Endothelial cell of umbilical vein (primary cell): Measurements from ENCODE around the gene HDHD3. TPM values are rescaled to one million over a fixed set of nuclear protein-coding genes. Genes with fewer than 3 reads are reported as not detected.

Source experiments
- BruUV-seq: library from RNA; stranded (reverse); fragments of 400-500 nt; replicated peaks from 2 replicates; lab custom pipeline; 2021; lab: Mats Ljungman, UMichigan
- CTCF ChIA-PET: fragments of 300-600, 350-600 bp; sonication (Branson Sonifier 250); formaldehyde crosslinking; loops from one replicate; lab custom pipeline; 2021; ENCODE audit warnings: antibody characterized with exemption, inconsistent platforms; lab: Charles Lee
- POLR2A ChIA-PET: fragments of 300-600, 350-600 bp; sonication (Branson Sonifier 250); formaldehyde crosslinking; loops from one replicate; lab custom pipeline; 2021; ENCODE audit warnings: antibody characterized with exemption, inconsistent platforms; lab: Charles Lee
- DNase-seq: peaks from one replicate; pipeline ENCODE4 v3.0.0-alpha.2; 2011; ENCODE audit warnings: low read depth, low spot score
- FAIRE-seq: peaks from 2 replicates; lab custom pipeline; 2011; peaks lifted over from hg19 to GRCh38; lab: Jason Lieb, UNC
- H2AFZ ChIP-seq: 2 replicates; pipeline ENCODE4 v1.6.0; 2012; ENCODE audit warnings: low read depth, low read length, control low read depth, inconsistent platforms
- H3K27ac ChIP-seq: 2 replicates; pipeline ENCODE4 v1.5.1; 2011; ENCODE audit warnings: low read depth, mild to moderate bottlenecking, control low read depth, low read length, moderate library complexity; ENCODE audit not compliant: insufficient read depth
- H3K27me3 ChIP-seq, 2 experiments: 2 replicates each; pipeline versions ENCODE4 v1.6.0 to v1.6.1; 2011; ENCODE audit warnings: low read length in 2 of 2, mixed read lengths in 1 of 2; ENCODE audit not compliant: control insufficient read depth in 2 of 2, insufficient read depth in 2 of 2
- H3K36me3 ChIP-seq, 2 experiments: 2 replicates in 1 of 2; 3 replicates in 1 of 2; pipeline ENCODE4 v1.5.1; 2011; ENCODE audit warnings: low read length in 2 of 2, mild to moderate bottlenecking in 1 of 2, moderate library complexity in 1 of 2; ENCODE audit not compliant: control insufficient read depth in 2 of 2, insufficient read depth in 2 of 2; ENCODE audit errors: extremely low read depth in 1 of 2
- H3K4me1 ChIP-seq: 3 replicates; pipeline ENCODE4 v1.5.1; 2011; ENCODE audit warnings: mild to moderate bottlenecking, low read length; ENCODE audit not compliant: control insufficient read depth, insufficient read depth; ENCODE audit errors: extremely low read depth
- H3K4me2 ChIP-seq: 2 replicates; pipeline ENCODE4 v1.6.1; 2011; ENCODE audit warnings: low read length, control low read depth, mixed read lengths; ENCODE audit not compliant: insufficient read depth
- H3K4me3 ChIP-seq, 3 experiments: fragments of 200-600 bp in 1 of 3; sonication (generic), shearing (Covaris generic) in 1 of 3; replicated peaks in 1 of 3; 2 replicates each; pipeline ENCODE4 v1.5.1; 2011 to 2016; ENCODE audit warnings: control low read depth in 3 of 3, low read length in 3 of 3, mild to moderate bottlenecking in 2 of 3, inconsistent platforms in 1 of 3, low read depth in 1 of 3, moderate library complexity in 1 of 3; ENCODE audit not compliant: insufficient read depth in 1 of 3
- H3K79me2 ChIP-seq: 2 replicates; pipeline ENCODE4 v1.6.0; 2012; ENCODE audit warnings: low read length, inconsistent platforms; ENCODE audit not compliant: control insufficient read depth, insufficient read depth
- H3K9ac ChIP-seq: replicated peaks from 2 replicates; pipeline ENCODE3; 2011; ENCODE audit warnings: low read length, control low read depth; ENCODE audit not compliant: insufficient read depth; ENCODE audit errors: extremely low read depth
- H3K9me1 ChIP-seq: replicated peaks from 3 replicates; pipeline ENCODE4 v1.6.0; 2011; ENCODE audit warnings: mild to moderate bottlenecking, low read length; ENCODE audit not compliant: control insufficient read depth, insufficient read depth; ENCODE audit errors: extremely low read depth
- H3K9me3 ChIP-seq: replicated peaks from 2 replicates; pipeline ENCODE4 v1.5.1; 2012; ENCODE audit warnings: low read length, inconsistent platforms; ENCODE audit not compliant: control insufficient read depth, insufficient read depth
- H4K20me1 ChIP-seq: replicated peaks from 2 replicates; pipeline ENCODE3; 2011; ENCODE audit warnings: mild to moderate bottlenecking, low read length; ENCODE audit not compliant: control insufficient read depth, insufficient read depth; ENCODE audit errors: extremely low read depth
- EZH2 ChIP-seq: IDR thresholded peaks from 2 replicates; pipeline ENCODE4 v1.6.1; 2012; ENCODE audit warnings: borderline replicate concordance, low read depth, mild to moderate bottlenecking, moderate library complexity, low read length, inconsistent platforms; ENCODE audit not compliant: severe bottlenecking
- FOS ChIP-seq: IDR thresholded peaks from 2 replicates; pipeline ENCODE4 v1.6.1; 2011; ENCODE audit warnings: mild to moderate bottlenecking, low read length, moderate library complexity, borderline replicate concordance; ENCODE audit not compliant: insufficient read depth
- GATA2 ChIP-seq: IDR thresholded peaks from 2 replicates; pipeline ENCODE4 v1.7.0; 2011; ENCODE audit warnings: low read depth, mild to moderate bottlenecking, moderate library complexity, mixed read lengths, low read length; ENCODE audit not compliant: insufficient read length, insufficient read depth
- JUN ChIP-seq: IDR thresholded peaks from 2 replicates; pipeline ENCODE4 v1.6.1; 2011; ENCODE audit warnings: borderline replicate concordance, low read depth; ENCODE audit not compliant: insufficient read length, insufficient read depth
- MYC ChIP-seq: IDR thresholded peaks from one replicate; pipeline ENCODE4 v1.6.1; 2011; ENCODE audit warnings: mild to moderate bottlenecking, low read depth, low read length
- POLR2A ChIP-seq: IDR thresholded peaks from 2 replicates; pipeline ENCODE4 v1.6.1; 2012; ENCODE audit warnings: low read depth, mild to moderate bottlenecking, control low read depth, low read length
- POLR2AphosphoS5 ChIP-seq: IDR thresholded peaks from 2 replicates; pipeline ENCODE4 v1.6.1; 2012; ENCODE audit warnings: low read depth, mild to moderate bottlenecking, control low read depth, low read length, moderate library complexity; ENCODE audit not compliant: insufficient read depth
- dilution Hi-C: fragments of 300-500 bp; cut with MboI; formaldehyde crosslinking; loops from one replicate; pipeline ENCODE4 v1.15.0; 2019; ENCODE audit warnings: low sequenced_read_pairs; ENCODE audit not compliant: extremely low pct_ligation_motif_present
- intact Hi-C: fragments of 100-400 bp; cut with micrococcal nuclease; formaldehyde crosslinking; loops from one replicate; pipeline ENCODE4 v1.10.0; 2022
- polyA plus RNA-seq, 4 experiments: library from polyadenylated mRNA; depleted of rRNA in 3 of 4; stranded (reverse) in 3 of 4; unstranded in 1 of 4; fragments of >200 nt; gene quantifications; 2 replicates each; pipeline versions ENCODE4 v1.2.1 to v1.2.3, GENCODE V29; 2011 to 2012; ENCODE audit warnings: missing spikeins in 1 of 4
- total RNA-seq: library from RNA; stranded (reverse); gene quantifications from 2 replicates; pipeline ENCODE4 v1.2.3, GENCODE V29; 2021
- TF ChIP-seq, protein P1 (sequence below): IDR thresholded peaks from 2 replicates; pipeline ENCODE4 v1.6.1; 2011; ENCODE audit not compliant: insufficient read depth, insufficient read length
- TF ChIP-seq, protein P2 (sequence below), 2 donors: IDR thresholded peaks; 1 replicate in 1 of 2; 2 replicates in 1 of 2; pipeline ENCODE4 v1.5.1; 2011; ENCODE audit warnings: low read length in 2 of 2, mild to moderate bottlenecking in 2 of 2, moderate library complexity in 2 of 2, control low read depth in 1 of 2, inconsistent platforms in 1 of 2, low read depth in 1 of 2; ENCODE audit not compliant: insufficient read depth in 1 of 2; ENCODE audit errors: extremely low read depth in 1 of 2

Gene HDHD3
- total and polyA plus RNA-seq, 2 donors (not counting 3 experiments of a cell fraction or from before 2014, with no cell fraction given), result 7.6 to 14.1 TPM

DNA sequence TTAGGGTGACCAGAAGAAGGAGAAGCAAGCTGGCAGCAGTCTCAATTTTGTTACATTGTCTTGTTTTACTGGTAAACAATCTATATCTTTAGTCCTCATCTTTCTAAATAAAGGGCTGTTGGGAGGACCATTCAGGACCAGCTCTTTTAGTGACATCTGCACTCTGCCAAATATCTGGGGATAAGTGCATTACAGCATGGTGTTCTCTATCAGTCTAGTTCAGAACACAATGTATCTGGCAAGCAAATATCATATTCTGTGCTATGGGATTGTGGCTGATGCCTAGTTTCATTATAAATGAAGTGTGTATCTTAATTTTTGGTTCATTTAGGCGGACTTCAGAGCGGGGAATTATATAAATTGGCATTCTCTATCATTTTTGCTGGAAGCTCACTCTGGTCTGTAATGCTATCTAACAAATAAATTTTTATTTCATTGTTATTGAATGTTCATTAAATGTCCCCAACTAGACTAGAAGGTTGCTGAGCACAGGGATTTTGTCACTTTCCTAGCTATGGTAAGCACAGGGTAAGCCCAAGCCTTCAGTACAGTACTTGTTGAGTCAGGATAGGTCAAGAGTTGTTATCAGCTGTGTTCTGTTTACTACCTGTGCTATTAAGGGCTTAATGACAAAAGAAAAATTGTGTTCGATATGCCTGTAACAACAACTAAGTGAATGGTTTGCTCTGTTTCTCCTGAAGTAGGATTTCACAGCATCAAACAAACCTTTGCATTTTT lies 48.6 kb downstream of the HDHD3 start:
- Histone ChIP-seq H2AFZ (no peak overlapping the region), H3K4me2 (no peak overlapping the region), H3K27ac (no peak overlapping the region), H3K27me3 (peaks cover 0 to 3% of the 10 kb centered on the region in 2 experiments), H3K4me3 (no peak overlapping the region), H4K20me1 (no peaks in the 10 kb centered on the region), H3K9me1 (no peaks in the 10 kb centered on the region), H3K79me2 (no peaks in the 10 kb centered on the region), H3K9ac (no peak overlapping the region), H3K9me3 (no peaks in the 10 kb centered on the region), H3K36me3 (no peaks in the 10 kb centered on the region), H3K4me1 (no peaks in the 10 kb centered on the region)
- intact Hi-C loops, result no loop called here
- ChIA-PET CTCF (interaction anchor here (0.8 to 1.2 kb wide), 2 partner anchors 12 to 37 kb away, joined by 3 to 4 read pairs; partner anchors contain the start of gene WDR31), POLR2A (no interaction called here)
- no TSS peak for BruUV-seq
- FAIRE-seq (no peak), DNase-seq (no peak)
- TF ChIP-seq, protein P1, sequence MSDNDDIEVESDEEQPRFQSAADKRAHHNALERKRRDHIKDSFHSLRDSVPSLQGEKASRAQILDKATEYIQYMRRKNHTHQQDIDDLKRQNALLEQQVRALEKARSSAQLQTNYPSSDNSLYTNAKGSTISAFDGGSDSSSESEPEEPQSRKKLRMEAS, result no peak
- TF ChIP-seq EZH2, result no peak
- no peak for TF ChIP-seq FOS
- no peak for TF ChIP-seq POLR2A
- TF ChIP-seq GATA2, result no peak
- TF ChIP-seq, protein P2, sequence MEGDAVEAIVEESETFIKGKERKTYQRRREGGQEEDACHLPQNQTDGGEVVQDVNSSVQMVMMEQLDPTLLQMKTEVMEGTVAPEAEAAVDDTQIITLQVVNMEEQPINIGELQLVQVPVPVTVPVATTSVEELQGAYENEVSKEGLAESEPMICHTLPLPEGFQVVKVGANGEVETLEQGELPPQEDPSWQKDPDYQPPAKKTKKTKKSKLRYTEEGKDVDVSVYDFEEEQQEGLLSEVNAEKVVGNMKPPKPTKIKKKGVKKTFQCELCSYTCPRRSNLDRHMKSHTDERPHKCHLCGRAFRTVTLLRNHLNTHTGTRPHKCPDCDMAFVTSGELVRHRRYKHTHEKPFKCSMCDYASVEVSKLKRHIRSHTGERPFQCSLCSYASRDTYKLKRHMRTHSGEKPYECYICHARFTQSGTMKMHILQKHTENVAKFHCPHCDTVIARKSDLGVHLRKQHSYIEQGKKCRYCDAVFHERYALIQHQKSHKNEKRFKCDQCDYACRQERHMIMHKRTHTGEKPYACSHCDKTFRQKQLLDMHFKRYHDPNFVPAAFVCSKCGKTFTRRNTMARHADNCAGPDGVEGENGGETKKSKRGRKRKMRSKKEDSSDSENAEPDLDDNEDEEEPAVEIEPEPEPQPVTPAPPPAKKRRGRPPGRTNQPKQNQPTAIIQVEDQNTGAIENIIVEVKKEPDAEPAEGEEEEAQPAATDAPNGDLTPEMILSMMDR (IDR thresholded peaks at IDR 0.05; ENCODE audit: extremely low read depth in 1 of 2, insufficient read depth in 1 of 2, low read depth in 1 of 2, low read length in 2 of 2), result no peak
- TF ChIP-seq POLR2AphosphoS5, result no peak
- no peak for TF ChIP-seq JUN
- TF ChIP-seq MYC, result no peak
- dilution Hi-C loops, result no loop called here
